ENCODE results near the gene LHFPL2. TPM values are rescaled to one million over a fixed set of nuclear protein-coding genes. Genes with fewer than 3 reads are reported as not detected.

Gene LHFPL2
- total RNA-seq, 2 experiments from 2014 or later: 0.19 to 0.25 TPM

DNA sequence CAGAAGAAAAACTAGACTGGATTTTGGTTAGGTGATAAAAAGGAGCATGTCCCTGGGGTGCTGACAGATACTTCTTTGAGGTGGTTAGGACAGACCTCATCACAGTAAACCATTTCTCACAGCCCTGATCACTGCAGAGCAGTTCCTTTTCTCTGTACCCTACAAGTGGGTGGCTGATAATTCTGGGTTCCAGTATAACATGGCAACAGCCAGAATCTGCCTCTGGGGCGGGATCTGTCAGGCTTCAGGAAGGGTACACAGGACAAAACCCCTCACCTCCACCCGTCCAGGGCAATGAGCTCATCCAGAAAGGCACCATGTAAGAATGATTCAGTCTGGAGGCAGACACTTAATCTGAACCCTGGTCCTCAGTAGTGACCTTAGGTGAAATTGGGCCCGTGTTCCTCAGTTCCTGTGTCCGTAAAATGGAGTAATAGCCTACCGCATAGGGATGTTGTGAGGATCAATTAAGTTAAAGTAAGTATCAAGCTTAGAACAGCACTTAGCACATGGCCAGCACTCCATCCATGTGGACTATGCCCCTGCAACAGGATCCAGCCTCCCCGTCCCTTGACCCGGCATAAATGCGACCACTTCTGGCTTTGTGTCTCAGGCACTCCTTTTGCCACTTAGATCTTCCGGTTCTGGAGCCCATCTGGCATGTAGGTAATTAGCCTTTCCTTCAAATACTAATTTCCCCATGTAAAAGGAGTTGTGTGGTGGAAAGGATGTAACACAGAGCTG lies 129.2 kb downstream of the LHFPL2 start:
- H3K36me3 ChIP-seq (ENCODE audit: insufficient read depth, low read length): no peaks in the 10 kb centered on the region
- H3K36me3 Mint-ChIP-seq (ENCODE audit: low read depth): no peaks in the 10 kb centered on the region
- TF ChIP-seq, protein P1, sequence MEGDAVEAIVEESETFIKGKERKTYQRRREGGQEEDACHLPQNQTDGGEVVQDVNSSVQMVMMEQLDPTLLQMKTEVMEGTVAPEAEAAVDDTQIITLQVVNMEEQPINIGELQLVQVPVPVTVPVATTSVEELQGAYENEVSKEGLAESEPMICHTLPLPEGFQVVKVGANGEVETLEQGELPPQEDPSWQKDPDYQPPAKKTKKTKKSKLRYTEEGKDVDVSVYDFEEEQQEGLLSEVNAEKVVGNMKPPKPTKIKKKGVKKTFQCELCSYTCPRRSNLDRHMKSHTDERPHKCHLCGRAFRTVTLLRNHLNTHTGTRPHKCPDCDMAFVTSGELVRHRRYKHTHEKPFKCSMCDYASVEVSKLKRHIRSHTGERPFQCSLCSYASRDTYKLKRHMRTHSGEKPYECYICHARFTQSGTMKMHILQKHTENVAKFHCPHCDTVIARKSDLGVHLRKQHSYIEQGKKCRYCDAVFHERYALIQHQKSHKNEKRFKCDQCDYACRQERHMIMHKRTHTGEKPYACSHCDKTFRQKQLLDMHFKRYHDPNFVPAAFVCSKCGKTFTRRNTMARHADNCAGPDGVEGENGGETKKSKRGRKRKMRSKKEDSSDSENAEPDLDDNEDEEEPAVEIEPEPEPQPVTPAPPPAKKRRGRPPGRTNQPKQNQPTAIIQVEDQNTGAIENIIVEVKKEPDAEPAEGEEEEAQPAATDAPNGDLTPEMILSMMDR (IDR thresholded peaks at IDR 0.05): no peak
- H3K4me1 ChIP-seq (ENCODE audit: insufficient read depth, low read length): no peaks in the 10 kb centered on the region
- H3K9me3 ChIP-seq (ENCODE audit: control insufficient read depth in 1 of 2, insufficient read depth in 1 of 2, low read length in 2 of 2): no peaks in the 10 kb centered on the region
- intact Hi-C loops (cut with DNase I, micrococcal nuclease): no loop called here
- CTCF ChIA-PET: no interaction called here
- H3K27ac Mint-ChIP-seq: no peak overlapping the region
- peaks cover 79% of the 10 kb centered on the region for H3K27me3 Mint-ChIP-seq
- no peak overlapping the region for H3K4me3 ChIP-seq (ENCODE audit: low read length)
- no peaks in the 10 kb centered on the region for H3K9me3 Mint-ChIP-seq
- no peak for ATAC-seq (ENCODE audit: poor library complexity)
- POLR2A ChIA-PET: no interaction called here
- no peak overlapping the region for H3K27ac ChIP-seq (ENCODE audit: low read depth in 1 of 2, low read length in 2 of 2)
- H3K4me3 Mint-ChIP-seq: no peak overlapping the region
- H3K27me3 ChIP-seq (ENCODE audit: control insufficient read depth in 1 of 2, insufficient read depth in 2 of 2, low read length in 2 of 2): peaks cover 7 to 11% of the 10 kb centered on the region in 2 experiments
- no peaks in the 10 kb centered on the region for H3K4me1 Mint-ChIP-seq (ENCODE audit: low read depth)
- no peak for DNase-seq

DNA sequence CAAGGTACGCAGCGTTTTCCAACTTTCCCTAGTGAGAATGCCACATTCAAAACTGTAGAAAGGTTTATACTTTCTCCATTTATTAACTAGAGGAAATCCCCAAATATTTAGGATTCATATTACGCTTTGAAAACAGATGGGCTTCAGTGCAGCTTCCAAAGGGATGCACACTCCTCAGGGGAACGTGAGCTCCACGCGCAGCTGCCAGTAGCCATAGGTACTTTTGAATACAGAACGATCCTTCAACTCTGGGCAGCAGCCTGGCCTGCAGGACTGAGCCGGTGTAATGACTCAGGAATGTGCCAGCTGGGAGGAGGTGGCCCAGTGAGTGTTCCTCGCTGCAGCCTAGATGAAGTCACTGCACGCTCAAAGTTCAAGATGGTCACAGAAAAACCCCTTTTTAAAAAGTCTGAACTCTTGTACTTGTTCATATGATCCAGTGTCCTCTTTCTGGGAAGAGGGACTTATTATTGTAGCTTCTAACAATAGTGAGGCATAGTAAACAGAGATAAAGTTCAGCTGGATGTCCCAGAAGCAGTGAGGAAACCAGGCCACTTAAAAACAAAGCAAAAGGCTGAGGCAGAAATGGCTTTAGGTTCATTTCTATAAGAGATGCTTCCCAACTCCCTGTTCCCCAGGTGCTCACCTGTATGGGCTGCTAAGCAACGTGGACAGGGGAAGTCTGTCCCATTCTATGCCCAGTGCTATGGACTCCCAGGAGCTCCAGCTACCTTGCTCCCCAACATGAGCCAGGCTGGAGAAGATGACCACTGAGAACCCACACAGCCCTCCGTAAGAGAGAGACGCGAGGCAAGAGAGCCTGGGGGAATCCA lies 130.0 kb downstream of the LHFPL2 start:
- ATAC-seq (ENCODE audit: poor library complexity) (no peak), DNase-seq (no peak)
- no peak overlapping the region for H3K4me3 ChIP-seq (ENCODE audit: low read length)
- TF ChIP-seq, protein P1 (IDR thresholded peaks at IDR 0.05): no peak
- no peak overlapping the region for H3K27ac Mint-ChIP-seq
- no peak overlapping the region for H3K4me3 Mint-ChIP-seq
- no peak overlapping the region for H3K27ac ChIP-seq (ENCODE audit: low read depth in 1 of 2, low read length in 2 of 2)
- H3K27me3 Mint-ChIP-seq: peaks cover 80% of the 10 kb centered on the region
- ChIA-PET POLR2A (no interaction called here), CTCF (no interaction called here)
- no peaks in the 10 kb centered on the region for H3K4me1 ChIP-seq (ENCODE audit: insufficient read depth, low read length)
- H3K9me3 ChIP-seq (ENCODE audit: control insufficient read depth in 1 of 2, insufficient read depth in 1 of 2, low read length in 2 of 2): no peaks in the 10 kb centered on the region
- H3K4me1 Mint-ChIP-seq (ENCODE audit: low read depth): no peaks in the 10 kb centered on the region
- no peaks in the 10 kb centered on the region for H3K36me3 Mint-ChIP-seq (ENCODE audit: low read depth)
- no peaks in the 10 kb centered on the region for H3K36me3 ChIP-seq (ENCODE audit: insufficient read depth, low read length)
- H3K9me3 Mint-ChIP-seq: no peaks in the 10 kb centered on the region
- intact Hi-C loops (cut with DNase I, micrococcal nuclease): no loop called here
- peaks cover 10 to 11% of the 10 kb centered on the region in 2 experiments for H3K27me3 ChIP-seq (ENCODE audit: control insufficient read depth in 1 of 2, insufficient read depth in 2 of 2, low read length in 2 of 2)

DNA sequence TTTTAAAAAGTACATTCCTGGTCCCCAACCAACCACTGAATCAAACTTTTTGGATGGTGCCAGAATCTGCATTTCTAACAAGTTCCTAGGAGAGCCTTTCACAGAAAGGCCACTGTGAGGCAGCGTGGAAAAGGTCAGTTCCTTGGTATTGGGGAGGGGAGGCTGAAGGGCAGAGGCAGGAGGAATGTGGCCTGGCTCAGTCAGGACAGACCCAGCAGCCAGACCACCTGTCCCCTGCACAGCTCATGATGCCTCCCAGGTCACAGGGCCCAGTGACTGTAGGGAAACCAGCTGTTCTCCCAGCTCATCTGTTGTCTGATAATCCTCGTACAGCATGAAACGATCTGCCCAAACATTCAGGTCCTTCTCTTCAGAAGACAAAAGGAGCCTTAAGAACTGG lies 132.9 kb downstream of the LHFPL2 start:
- no peaks in the 10 kb centered on the region for H3K9me3 Mint-ChIP-seq
- no peaks in the 10 kb centered on the region for H3K36me3 Mint-ChIP-seq (ENCODE audit: low read depth)
- peaks cover 4% of the 10 kb centered on the region for H3K4me1 ChIP-seq (ENCODE audit: insufficient read depth, low read length)
- peaks cover 1% of the 10 kb centered on the region for H3K4me1 Mint-ChIP-seq (ENCODE audit: low read depth)
- H3K36me3 ChIP-seq (ENCODE audit: insufficient read depth, low read length): no peaks in the 10 kb centered on the region
- H3K27me3 Mint-ChIP-seq: peaks cover 92% of the 10 kb centered on the region
- TF ChIP-seq, protein P1 (IDR thresholded peaks at IDR 0.05): no peak
- ATAC-seq (ENCODE audit: poor library complexity) (no peak), DNase-seq (no peak)
- intact Hi-C loops (cut with DNase I, micrococcal nuclease): no loop called here
- no peak overlapping the region for H3K27ac Mint-ChIP-seq
- H3K27ac ChIP-seq (ENCODE audit: low read depth in 1 of 2, low read length in 2 of 2): no peak overlapping the region
- no peak overlapping the region for H3K4me3 ChIP-seq (ENCODE audit: low read length)
- CTCF ChIA-PET: no interaction called here
- no peak overlapping the region for H3K4me3 Mint-ChIP-seq
- POLR2A ChIA-PET: no interaction called here
- H3K9me3 ChIP-seq (ENCODE audit: control insufficient read depth in 1 of 2, insufficient read depth in 1 of 2, low read length in 2 of 2): no peaks in the 10 kb centered on the region
- peaks cover 18 to 25% of the 10 kb centered on the region in 2 experiments for H3K27me3 ChIP-seq (ENCODE audit: control insufficient read depth in 1 of 2, insufficient read depth in 2 of 2, low read length in 2 of 2)
